ENCODE results near the gene NF1. TPM values are rescaled to one million over a fixed set of nuclear protein-coding genes. Genes with fewer than 3 reads are reported as not detected.
"Not testable (repeated sequence)": the region's sequence is repeated elsewhere in the genome, so short reads cannot be mapped to it uniquely, and the experiment has no call there.

The NF1 gene
- total RNA-seq, 1 donor from 2014 or later: 22.6 TPM

DNA sequence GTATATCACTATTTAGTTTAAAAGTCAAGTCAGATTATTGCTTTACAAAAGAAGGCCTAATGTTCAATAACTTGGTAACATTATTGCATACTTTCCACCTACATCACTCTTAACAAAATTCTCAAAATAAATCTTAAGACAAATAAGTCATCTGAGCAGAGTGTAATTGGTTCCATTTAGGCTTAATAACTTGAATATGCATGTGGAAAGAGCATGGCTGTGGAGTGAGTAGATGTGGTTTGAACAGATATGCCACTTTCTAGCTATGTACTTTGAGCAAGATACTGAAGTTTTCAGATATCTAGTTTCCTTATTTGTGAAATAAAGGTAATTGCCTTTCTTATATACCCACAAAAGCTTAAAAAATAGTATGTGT is 233.4 kb downstream of the NF1 start:
- DNase-seq (ENCODE audit: low read depth in 2 of 2): no peak

DNA sequence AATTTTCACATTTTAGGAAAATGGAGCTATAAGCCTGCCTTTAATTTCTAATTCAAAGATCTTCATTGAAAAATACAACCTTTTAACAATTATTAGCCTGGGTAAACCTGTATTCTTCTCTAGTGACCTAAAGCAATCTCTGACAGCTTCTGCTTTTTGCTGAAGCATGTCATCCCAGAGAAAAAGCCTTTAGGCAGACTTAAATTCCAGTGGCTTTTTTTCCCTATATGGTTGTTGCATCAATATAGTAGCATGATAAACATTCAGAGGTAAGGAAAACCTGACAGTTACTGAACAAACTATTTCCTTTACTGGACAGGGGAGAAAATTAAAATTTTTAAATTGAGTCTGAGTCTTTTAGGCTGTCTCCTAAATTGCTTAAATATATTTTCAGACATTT is 234.4 kb downstream of the NF1 start:
- no peak for DNase-seq (ENCODE audit: low read depth in 2 of 2)

- no peak for DNase-seq (ENCODE audit: low read depth in 2 of 2)
These were observed 245.3 kb downstream of the NF1 start for GRCh38 chr17:31339906-31340661.

- DNase-seq (ENCODE audit: low read depth in 2 of 2): not testable (repeated sequence)
These were observed 250.5 kb downstream of the NF1 start for GRCh38 chr17:31345191-31345747.

DNA sequence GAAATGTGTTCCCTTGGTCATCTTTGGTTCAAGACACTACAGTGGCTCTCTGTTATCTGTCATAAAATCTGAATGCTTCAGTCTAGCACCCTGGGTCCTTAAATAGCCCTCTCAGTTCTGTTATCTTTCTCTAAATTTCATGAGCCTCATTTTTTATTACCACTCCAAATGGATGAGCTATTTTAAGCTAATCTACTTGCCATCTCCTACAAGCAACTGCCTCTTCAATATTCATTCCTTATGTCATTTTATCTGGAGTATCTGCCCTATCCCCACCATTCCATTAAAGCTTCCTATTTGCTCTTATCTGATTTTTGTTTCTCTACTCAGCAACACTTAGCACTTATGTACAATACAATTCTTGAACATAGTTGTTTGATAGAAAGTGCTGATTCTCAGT is 254.7 kb downstream of the NF1 start:
- no peak for DNase-seq (ENCODE audit: low read depth in 2 of 2)

DNA sequence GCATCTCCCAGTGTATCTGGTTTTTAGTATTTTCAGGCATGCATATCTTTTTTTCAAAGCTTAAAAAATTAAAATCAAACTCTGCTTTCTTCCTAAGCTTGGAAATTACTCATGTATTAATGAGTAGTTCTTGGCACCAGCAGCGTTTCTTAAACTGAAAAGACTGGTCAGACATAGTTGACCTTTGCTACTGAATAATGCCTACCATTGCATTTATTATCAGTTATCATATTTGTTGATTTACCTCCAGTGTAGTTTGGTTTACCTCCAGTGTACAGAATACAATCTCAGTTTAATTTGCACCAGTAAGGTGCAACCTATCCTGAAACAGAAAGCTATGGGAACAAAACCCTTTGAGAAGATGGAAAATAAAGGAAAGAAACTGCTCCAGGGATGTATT is 261.2 kb downstream of the NF1 start:
- DNase-seq (ENCODE audit: low read depth in 2 of 2): no peak

DNA sequence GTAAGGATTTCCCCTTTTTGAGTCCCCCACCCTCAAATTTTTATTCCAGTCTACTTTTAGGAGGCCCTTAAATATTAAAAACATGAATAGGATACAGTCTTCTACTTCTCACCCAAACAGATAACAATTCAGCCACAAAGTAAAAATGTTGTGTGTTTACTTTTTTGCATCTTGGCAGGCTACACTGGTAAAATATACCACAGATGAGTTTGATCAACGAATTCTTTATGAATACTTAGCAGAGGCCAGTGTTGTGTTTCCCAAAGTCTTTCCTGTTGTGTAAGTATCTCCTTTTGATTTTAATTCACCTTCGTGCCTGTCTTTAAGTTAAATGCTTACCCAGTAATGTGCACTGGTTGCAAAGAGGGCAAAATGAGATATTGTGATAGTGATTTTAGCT is 262.3 kb downstream of the NF1 start:
- no peak for DNase-seq (ENCODE audit: low read depth in 2 of 2)

GRCh38 chr17:31357839-31358394 is 263.1 kb downstream of the NF1 start:
- DNase-seq (ENCODE audit: low read depth in 2 of 2): no peak

- DNase-seq (ENCODE audit: low read depth in 2 of 2): no peak
These were observed 269.2 kb downstream of the NF1 start for GRCh38 chr17:31364012-31364411.

DNA sequence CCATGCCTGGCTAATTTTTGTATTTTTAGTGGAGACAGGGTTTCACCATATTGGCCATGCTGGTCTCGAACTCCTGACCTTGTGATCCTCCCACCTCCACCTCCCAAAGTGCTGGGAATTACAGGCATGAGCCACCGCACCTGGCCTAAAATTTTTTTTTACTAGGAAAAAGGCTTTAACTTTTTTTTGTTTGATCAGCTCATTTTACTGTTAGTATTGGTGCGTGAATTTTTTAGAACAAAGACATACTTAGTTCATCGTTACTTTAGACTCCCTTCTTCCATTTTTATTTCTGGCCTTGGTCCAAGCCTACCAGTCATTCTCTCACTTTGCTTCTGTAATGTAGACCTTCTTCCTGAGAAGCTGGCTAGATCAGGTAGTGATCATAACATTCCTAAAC is 271.3 kb downstream of the NF1 start:
- no peak for DNase-seq (ENCODE audit: low read depth in 2 of 2)

- DNase-seq (ENCODE audit: low read depth in 2 of 2): no peak
These were observed 274.5 kb downstream of the NF1 start for GRCh38 chr17:31369266-31369665.

- peak in 1 of 2 donors; percentile 54 for DNase-seq (ENCODE audit: low read depth in 2 of 2)
These were observed 276.8 kb downstream of the NF1 start for GRCh38 chr17:31371511-31372097.

DNA sequence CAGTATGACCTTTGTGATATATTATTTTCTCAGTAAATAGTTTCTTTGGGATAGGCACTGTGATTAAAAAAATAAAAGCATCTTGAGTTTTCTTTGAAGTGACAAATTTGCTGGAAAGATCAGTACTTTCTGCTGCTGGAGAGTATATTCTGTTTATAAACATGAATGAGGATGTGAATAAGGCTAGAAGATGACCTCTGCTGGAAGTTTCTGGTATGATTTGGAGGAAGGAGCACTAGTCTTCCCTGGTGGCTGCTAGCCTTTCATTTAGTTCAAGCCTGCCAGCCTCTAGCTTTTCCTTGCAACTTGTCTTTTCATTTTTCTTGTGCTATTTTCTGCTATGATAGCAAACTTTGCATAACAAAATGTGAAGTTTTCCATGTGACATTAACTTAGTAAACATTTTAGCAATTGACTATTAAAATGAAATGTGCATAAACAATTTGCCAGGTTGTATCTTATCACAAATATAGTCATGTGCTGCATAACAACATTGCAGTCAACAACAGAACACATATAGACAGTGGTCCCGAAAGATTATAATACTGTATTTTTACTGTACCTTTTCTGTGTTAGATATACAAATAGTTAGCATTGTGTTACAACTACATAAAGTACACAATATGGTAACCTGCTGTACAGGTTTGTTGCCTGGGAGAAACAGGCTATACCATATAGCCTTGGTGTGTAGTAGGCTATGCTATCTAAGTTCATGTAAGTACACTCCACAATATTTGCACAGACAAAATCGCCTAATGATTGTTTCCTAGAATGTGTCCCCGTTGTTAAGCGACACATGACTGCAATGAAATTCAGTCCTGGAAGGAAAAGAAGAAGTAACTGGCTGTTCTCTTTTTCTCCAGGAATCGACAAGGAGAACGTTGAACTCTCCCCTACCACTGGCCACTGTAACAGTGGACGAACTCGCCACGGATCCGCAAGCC is 278.6 kb downstream of the NF1 start:
- peak; percentile 51 to 67 for DNase-seq (ENCODE audit: low read depth in 2 of 2)

- DNase-seq (ENCODE audit: low read depth in 2 of 2): no peak
These were observed 279.3 kb downstream of the NF1 start for GRCh38 chr17:31374094-31374447.

DNA sequence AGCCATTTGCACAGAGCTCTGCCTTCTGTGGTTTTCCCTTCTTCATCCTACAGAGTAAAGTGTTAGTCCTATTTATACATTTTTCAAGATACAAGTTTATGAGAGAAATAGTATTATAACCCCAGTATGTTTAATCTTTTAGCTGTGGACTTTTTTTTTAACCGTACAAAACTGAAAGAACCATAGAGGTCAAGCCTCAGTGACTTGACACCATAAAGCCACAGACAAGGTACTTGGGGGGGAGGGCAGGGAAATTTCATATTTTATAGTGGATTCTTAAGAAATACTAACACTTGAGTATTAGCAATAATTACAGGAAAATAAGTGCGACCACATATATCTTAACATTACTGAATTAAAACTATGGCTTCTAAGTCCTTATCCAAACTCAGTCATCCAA is 279.7 kb downstream of the NF1 start:
- no peak for DNase-seq (ENCODE audit: low read depth in 2 of 2)

DNA sequence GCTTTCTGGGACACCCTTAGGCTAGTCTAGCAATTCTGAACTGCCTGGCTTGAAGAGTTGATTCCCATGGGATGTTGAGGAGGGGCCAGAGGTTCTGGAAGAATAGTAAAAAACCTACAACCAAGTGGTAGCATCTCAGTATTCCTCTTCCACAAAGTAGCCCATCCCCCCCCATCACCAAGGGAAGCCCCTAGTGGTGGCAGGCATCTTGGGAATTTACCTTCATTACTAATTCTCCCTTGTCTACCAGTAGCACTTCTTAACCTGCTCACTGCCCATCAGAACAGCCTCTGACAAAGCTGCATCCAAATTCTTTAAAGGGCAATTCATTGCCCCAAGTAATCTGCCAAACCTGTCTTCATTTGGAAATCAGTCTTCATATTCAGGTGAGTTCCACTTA is 283.9 kb downstream of the NF1 start:
- no peak for DNase-seq (ENCODE audit: low read depth in 2 of 2)

DNA sequence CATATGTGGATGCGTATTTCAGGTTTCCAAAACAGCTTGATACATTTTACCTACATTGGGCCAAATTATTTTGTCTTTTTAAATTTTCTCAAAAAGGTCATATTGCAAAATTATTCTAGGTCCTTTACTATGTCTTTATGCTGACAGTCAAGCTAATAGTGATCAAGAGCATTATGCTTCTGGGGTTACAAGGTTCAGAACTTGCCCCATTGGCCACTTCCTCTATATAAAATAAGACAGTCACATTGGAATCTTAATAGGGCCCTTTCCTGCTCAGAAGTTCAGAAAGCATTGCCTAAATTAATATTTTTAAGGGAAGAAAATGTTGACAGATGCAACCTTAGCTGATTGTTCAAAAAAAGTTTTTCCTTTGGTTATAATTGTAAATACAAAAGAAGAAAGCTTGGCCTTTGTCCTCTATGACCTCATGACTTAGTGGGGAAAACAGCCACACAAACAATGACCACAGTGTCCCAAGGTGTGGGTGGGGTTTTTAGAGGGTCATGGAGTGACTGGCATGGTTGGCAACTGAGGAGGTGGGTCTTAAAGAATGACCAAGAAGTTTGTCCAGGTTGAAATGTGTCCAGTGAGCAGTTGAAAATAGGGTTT is 284.9 kb downstream of the NF1 start:
- DNase-seq (ENCODE audit: low read depth in 2 of 2): no peak

GRCh38 chr17:31381165-31381668 is 286.4 kb downstream of the NF1 start:
- no peak for DNase-seq (ENCODE audit: low read depth in 2 of 2)

GRCh38 chr17:31382668-31383275 is 288.0 kb downstream of the NF1 start:
- not testable (repeated sequence) for DNase-seq (ENCODE audit: low read depth in 2 of 2)

DNA sequence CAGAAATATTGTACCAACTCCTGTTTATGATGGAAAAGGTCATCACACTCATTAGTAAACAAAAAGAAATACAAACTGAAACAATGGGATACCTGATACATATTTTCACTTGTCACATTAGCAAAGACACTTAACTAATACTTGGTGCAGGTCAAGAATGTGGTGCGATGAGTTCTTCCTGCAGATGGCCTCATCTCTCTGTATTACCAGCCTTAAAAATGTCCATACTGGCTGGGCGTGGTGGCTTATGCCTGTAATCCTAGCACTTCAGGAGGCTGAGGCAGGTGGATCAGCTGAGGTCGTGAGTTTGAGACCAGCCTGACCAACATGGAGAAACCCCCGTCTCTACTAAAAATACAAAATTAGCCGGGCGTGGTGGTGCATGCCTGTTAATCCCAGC is 288.7 kb downstream of the NF1 start:
- DNase-seq (ENCODE audit: low read depth in 2 of 2): not testable (repeated sequence)
